Measurements from ENCODE around the gene RB1. TPM values are rescaled to one million over a fixed set of nuclear protein-coding genes. Genes with fewer than 3 reads are reported as not detected.

RB1 gene
- total RNA-seq, 1 experiment from 2014 or later = 18.8 TPM

DNA sequence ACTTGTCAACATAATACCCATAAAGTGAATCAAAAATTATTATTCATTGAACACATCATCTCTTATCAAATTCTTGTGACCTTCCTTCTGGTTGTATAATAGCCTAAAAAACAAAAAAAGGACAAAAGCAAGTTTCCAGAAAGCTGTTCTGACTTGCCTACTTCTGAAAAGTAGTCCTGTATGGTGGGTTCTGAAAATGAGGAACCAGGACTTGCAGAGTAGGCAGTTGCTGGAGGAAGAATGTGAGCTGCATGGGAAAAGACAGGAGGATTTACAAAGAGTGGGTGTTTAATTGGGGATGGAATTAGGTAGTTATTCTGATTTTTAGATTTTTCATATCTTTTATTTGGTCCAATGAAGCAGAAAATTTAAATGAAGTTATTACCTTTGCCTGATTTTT lies 172.7 kb downstream of the RB1 start:
- Mint-ChIP-seq H3K4me1 (no peaks in the 10 kb centered on the region), H3K27ac (no peak overlapping the region), H3K4me3 (no peak overlapping the region), H3K9me3 (no peaks in the 10 kb centered on the region; the same call in 1 of the 2 replicates), H3K27me3 (ENCODE audit: low read depth) (no peaks in the 10 kb centered on the region), H3K36me3 (peaks cover 4% of the 10 kb centered on the region)
- ChIA-PET POLR2A (no interaction called here), CTCF (no interaction called here)
- TF ChIP-seq ZNF396 (CRISPR knock-in tag; IDR thresholded peaks at IDR 0.05; ENCODE audit: borderline replicate concordance) (no peak), ZNF671 (CRISPR knock-in tag; IDR thresholded peaks at IDR 0.05) (no peak), SMAD4 (CRISPR knock-in tag; IDR thresholded peaks at IDR 0.05) (no peak), ESRRA (CRISPR knock-in tag; IDR thresholded peaks at IDR 0.05; ENCODE audit: borderline replicate concordance) (no peak), NR2C2 (CRISPR knock-in tag; IDR thresholded peaks at IDR 0.05) (no peak), FOXK1 (CRISPR knock-in tag; IDR thresholded peaks at IDR 0.05) (no peak), GRHL2 (CRISPR knock-in tag; IDR thresholded peaks at IDR 0.05; ENCODE audit: insufficient replicate concordance, severe bottlenecking) (no peak), NFE2L1 (CRISPR knock-in tag; IDR thresholded peaks at IDR 0.05) (no peak), RORB (CRISPR knock-in tag; IDR thresholded peaks at IDR 0.05) (no peak)
- TF ChIP-seq, protein P1, sequence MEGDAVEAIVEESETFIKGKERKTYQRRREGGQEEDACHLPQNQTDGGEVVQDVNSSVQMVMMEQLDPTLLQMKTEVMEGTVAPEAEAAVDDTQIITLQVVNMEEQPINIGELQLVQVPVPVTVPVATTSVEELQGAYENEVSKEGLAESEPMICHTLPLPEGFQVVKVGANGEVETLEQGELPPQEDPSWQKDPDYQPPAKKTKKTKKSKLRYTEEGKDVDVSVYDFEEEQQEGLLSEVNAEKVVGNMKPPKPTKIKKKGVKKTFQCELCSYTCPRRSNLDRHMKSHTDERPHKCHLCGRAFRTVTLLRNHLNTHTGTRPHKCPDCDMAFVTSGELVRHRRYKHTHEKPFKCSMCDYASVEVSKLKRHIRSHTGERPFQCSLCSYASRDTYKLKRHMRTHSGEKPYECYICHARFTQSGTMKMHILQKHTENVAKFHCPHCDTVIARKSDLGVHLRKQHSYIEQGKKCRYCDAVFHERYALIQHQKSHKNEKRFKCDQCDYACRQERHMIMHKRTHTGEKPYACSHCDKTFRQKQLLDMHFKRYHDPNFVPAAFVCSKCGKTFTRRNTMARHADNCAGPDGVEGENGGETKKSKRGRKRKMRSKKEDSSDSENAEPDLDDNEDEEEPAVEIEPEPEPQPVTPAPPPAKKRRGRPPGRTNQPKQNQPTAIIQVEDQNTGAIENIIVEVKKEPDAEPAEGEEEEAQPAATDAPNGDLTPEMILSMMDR (IDR thresholded peaks at IDR 0.05) = no peak
- TF ChIP-seq, protein P2, sequence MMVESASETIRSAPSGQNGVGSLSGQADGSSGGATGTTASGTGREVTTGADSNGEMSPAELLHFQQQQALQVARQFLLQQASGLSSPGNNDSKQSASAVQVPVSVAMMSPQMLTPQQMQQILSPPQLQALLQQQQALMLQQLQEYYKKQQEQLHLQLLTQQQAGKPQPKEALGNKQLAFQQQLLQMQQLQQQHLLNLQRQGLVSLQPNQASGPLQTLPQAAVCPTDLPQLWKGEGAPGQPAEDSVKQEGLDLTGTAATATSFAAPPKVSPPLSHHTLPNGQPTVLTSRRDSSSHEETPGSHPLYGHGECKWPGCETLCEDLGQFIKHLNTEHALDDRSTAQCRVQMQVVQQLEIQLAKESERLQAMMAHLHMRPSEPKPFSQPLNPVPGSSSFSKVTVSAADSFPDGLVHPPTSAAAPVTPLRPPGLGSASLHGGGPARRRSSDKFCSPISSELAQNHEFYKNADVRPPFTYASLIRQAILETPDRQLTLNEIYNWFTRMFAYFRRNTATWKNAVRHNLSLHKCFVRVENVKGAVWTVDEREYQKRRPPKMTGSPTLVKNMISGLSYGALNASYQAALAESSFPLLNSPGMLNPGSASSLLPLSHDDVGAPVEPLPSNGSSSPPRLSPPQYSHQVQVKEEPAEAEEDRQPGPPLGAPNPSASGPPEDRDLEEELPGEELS (CRISPR knock-in tag; IDR thresholded peaks at IDR 0.05) = no peak
- TF ChIP-seq, protein P3, sequence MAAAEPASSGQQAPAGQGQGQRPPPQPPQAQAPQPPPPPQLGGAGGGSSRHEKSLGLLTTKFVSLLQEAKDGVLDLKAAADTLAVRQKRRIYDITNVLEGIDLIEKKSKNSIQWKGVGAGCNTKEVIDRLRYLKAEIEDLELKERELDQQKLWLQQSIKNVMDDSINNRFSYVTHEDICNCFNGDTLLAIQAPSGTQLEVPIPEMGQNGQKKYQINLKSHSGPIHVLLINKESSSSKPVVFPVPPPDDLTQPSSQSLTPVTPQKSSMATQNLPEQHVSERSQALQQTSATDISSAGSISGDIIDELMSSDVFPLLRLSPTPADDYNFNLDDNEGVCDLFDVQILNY (CRISPR knock-in tag; IDR thresholded peaks at IDR 0.05) = no peak
- TF ChIP-seq, protein P4, sequence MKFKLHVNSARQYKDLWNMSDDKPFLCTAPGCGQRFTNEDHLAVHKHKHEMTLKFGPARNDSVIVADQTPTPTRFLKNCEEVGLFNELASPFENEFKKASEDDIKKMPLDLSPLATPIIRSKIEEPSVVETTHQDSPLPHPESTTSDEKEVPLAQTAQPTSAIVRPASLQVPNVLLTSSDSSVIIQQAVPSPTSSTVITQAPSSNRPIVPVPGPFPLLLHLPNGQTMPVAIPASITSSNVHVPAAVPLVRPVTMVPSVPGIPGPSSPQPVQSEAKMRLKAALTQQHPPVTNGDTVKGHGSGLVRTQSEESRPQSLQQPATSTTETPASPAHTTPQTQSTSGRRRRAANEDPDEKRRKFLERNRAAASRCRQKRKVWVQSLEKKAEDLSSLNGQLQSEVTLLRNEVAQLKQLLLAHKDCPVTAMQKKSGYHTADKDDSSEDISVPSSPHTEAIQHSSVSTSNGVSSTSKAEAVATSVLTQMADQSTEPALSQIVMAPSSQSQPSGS (CRISPR knock-in tag; IDR thresholded peaks at IDR 0.05; ENCODE audit: borderline replicate concordance, low read depth) = no peak
- TF ChIP-seq, protein P5, sequence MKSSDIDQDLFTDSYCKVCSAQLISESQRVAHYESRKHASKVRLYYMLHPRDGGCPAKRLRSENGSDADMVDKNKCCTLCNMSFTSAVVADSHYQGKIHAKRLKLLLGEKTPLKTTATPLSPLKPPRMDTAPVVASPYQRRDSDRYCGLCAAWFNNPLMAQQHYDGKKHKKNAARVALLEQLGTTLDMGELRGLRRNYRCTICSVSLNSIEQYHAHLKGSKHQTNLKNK (CRISPR knock-in tag; IDR thresholded peaks at IDR 0.05) = no peak
- DNase-seq (ENCODE audit: low spot score) (no peak), ATAC-seq (no peak)

DNA sequence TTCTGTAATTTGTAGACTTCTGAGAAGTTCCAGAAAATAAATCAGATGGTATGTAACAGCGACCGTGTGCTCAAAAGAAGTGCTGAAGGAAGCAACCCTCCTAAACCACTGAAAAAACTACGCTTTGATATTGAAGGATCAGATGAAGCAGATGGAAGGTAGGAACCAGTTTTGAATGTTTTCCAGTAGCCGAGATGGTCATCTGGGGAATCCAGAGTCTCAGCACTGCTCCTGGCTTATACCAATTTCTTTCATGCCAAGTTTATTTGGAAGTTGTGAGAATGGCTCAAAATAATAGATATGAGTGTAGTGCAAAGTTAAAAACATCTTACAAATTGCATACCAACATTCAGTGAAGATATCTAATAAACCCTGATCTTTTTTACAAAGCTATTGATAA lies 173.1 kb downstream of the RB1 start:
- DNase-seq (ENCODE audit: low spot score) (no peak), ATAC-seq (no peak)
- Mint-ChIP-seq H3K4me3 (no peak overlapping the region), H3K27ac (no peak overlapping the region), H3K36me3 (peaks cover 2% of the 10 kb centered on the region), H3K4me1 (no peaks in the 10 kb centered on the region), H3K27me3 (ENCODE audit: low read depth) (no peaks in the 10 kb centered on the region), H3K9me3 (no peaks in the 10 kb centered on the region; the same call in 1 of the 2 replicates)
- POLR2A ChIA-PET = no interaction called here
- CTCF ChIA-PET = no interaction called here
- no peak for TF ChIP-seq CBFB (CRISPR knock-in tag; IDR thresholded peaks at IDR 0.05; ENCODE audit: low read depth)
- no peak for TF ChIP-seq CREM (CRISPR knock-in tag; IDR thresholded peaks at IDR 0.05)
- no peak for TF ChIP-seq TEAD4 (CRISPR knock-in tag; IDR thresholded peaks at IDR 0.05)
- TF ChIP-seq, protein P6, sequence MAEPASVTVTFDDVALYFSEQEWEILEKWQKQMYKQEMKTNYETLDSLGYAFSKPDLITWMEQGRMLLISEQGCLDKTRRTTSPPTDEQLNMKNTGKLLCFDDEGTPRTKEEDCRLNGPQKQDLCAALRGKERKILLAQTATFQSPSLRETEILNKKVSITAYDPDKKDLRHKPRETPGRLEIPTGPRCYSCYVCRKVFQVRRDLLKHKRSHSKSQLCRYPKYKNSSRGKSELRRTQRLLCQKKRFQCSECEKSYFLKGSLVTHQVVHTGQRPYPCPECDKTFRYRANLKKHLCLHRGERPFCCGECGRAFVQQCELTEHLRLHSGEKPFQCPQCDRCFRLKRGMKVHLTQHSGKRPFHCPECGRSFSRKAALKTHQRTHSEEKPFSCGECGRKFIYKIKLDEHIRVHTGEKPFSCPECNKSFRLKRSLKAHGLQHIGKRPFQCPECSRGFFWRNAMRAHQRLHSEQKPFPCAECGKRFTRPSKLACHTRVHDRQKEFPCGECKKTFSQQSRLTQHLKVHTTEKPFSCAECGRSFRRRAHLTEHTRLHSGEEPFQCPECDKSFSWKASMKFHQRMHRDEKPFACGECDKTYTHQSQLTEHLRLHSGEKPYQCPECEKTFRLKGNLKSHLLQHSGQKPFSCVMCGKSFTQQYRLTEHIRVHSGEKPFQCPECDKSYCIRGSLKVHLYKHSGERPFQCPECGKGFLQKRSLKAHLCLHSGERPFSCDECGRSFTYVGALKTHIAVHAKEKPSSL (CRISPR knock-in tag; conservative IDR thresholded peaks at IDR 0.05) = no peak
- TF ChIP-seq ZNF263 (CRISPR knock-in tag; IDR thresholded peaks at IDR 0.05; ENCODE audit: low read depth) = no peak
- no peak for TF ChIP-seq RORB (CRISPR knock-in tag; IDR thresholded peaks at IDR 0.05)
- TF ChIP-seq, protein P7, sequence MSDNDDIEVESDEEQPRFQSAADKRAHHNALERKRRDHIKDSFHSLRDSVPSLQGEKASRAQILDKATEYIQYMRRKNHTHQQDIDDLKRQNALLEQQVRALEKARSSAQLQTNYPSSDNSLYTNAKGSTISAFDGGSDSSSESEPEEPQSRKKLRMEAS (CRISPR knock-in tag; IDR thresholded peaks at IDR 0.05) = no peak
- TF ChIP-seq RELA (CRISPR knock-in tag; IDR thresholded peaks at IDR 0.05; ENCODE audit: borderline replicate concordance) = no peak
- TF ChIP-seq, protein P8, sequence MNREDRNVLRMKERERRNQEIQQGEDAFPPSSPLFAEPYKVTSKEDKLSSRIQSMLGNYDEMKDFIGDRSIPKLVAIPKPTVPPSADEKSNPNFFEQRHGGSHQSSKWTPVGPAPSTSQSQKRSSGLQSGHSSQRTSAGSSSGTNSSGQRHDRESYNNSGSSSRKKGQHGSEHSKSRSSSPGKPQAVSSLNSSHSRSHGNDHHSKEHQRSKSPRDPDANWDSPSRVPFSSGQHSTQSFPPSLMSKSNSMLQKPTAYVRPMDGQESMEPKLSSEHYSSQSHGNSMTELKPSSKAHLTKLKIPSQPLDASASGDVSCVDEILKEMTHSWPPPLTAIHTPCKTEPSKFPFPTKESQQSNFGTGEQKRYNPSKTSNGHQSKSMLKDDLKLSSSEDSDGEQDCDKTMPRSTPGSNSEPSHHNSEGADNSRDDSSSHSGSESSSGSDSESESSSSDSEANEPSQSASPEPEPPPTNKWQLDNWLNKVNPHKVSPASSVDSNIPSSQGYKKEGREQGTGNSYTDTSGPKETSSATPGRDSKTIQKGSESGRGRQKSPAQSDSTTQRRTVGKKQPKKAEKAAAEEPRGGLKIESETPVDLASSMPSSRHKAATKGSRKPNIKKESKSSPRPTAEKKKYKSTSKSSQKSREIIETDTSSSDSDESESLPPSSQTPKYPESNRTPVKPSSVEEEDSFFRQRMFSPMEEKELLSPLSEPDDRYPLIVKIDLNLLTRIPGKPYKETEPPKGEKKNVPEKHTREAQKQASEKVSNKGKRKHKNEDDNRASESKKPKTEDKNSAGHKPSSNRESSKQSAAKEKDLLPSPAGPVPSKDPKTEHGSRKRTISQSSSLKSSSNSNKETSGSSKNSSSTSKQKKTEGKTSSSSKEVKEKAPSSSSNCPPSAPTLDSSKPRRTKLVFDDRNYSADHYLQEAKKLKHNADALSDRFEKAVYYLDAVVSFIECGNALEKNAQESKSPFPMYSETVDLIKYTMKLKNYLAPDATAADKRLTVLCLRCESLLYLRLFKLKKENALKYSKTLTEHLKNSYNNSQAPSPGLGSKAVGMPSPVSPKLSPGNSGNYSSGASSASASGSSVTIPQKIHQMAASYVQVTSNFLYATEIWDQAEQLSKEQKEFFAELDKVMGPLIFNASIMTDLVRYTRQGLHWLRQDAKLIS (CRISPR knock-in tag; IDR thresholded peaks at IDR 0.05; ENCODE audit: borderline replicate concordance) = no peak
- no peak for TF ChIP-seq SMAD4 (CRISPR knock-in tag; IDR thresholded peaks at IDR 0.05)
- no peak for TF ChIP-seq MYBL2 (CRISPR knock-in tag; IDR thresholded peaks at IDR 0.05)
- TF ChIP-seq ZNF219 (CRISPR knock-in tag; IDR thresholded peaks at IDR 0.05; ENCODE audit: borderline replicate concordance) = no peak
